ENCODE measurements around the gene PSMD13.

Gene PSMD13

DNA sequence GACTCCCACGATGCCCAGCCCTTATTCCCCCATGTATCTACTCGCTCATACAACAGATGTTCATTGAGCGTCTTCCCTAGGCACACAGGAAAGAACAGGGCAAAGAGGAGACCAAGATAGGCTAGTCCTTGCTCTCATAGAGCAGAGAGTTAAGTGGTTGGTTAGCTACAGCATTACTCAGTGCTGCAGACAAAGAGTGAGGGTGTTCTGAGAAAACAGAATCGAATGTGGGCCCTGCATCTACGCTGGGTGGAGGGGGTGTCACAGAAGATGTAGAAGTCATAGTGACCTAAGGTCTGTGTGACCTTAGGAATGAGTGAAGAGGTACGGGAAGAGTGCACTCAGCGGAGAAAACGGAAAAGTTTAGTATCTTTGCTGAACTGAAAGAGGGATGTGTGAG is 12.3 kb downstream of the PSMD13 start:
- H3K27me3 Mint-ChIP-seq (ENCODE audit: low read depth), result peaks cover 4% of the 10 kb centered on the region
- no peaks in the 10 kb centered on the region for H3K4me1 Mint-ChIP-seq
- no peak for TF ChIP-seq CTCF (IDR thresholded peaks at IDR 0.05; ENCODE audit: unreplicated experiment in 3 of 3)
- H3K9me3 Mint-ChIP-seq, result no peaks in the 10 kb centered on the region
- no peak overlapping the region for H3K27ac Mint-ChIP-seq
- H3K36me3 Mint-ChIP-seq (ENCODE audit: low read depth), result peaks cover 81% of the 10 kb centered on the region
- H3K4me3 Mint-ChIP-seq, result no peak overlapping the region

GRCh38 chr11:250274-250673 is 13.5 kb downstream of the PSMD13 start:
- Mint-ChIP-seq H3K27ac (no peak overlapping the region), H3K27me3 (ENCODE audit: low read depth) (peaks cover 4% of the 10 kb centered on the region), H3K9me3 (no peaks in the 10 kb centered on the region), H3K4me3 (no peak overlapping the region), H3K4me1 (no peaks in the 10 kb centered on the region), H3K36me3 (ENCODE audit: low read depth) (peaks cover 74% of the 10 kb centered on the region)
- TF ChIP-seq CTCF (IDR thresholded peaks at IDR 0.05; ENCODE audit: unreplicated experiment in 3 of 3), result no peak

DNA sequence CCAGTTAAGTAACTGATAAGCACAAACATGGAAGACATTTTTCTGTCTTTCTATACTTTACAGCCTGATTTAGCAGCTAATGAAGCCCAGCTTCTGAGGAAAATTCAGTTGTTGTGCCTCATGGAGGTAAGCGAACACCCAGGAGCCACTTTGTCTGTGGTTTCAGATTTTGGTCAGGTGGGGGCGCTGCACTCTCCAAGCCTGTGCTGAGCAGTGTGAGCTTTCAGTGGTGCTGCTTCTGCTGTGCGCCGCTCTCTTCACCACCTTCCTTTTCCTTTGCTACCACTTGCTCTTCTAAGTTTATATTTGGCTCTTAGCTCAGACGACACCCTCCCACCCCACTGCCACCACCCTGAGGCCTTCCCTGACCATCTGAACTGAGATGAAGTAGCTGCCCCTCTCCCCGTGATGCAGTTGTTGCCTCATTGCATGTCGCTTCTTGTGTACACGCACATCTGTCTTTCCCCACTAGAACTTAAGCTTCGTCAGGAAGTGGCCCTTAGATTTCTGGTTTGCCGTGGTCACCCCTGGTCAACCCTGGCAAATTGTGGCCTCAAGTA is 14.0 kb downstream of the PSMD13 start:
- Mint-ChIP-seq H3K27me3 (ENCODE audit: low read depth) (peaks cover 4% of the 10 kb centered on the region), H3K9me3 (no peaks in the 10 kb centered on the region), H3K36me3 (ENCODE audit: low read depth) (peaks cover 69% of the 10 kb centered on the region), H3K4me3 (no peak overlapping the region), H3K4me1 (no peaks in the 10 kb centered on the region), H3K27ac (no peak overlapping the region)
- peak; percentile 54 to 63 (median 54) for TF ChIP-seq CTCF (IDR thresholded peaks at IDR 0.05; ENCODE audit: unreplicated experiment in 3 of 3)

DNA sequence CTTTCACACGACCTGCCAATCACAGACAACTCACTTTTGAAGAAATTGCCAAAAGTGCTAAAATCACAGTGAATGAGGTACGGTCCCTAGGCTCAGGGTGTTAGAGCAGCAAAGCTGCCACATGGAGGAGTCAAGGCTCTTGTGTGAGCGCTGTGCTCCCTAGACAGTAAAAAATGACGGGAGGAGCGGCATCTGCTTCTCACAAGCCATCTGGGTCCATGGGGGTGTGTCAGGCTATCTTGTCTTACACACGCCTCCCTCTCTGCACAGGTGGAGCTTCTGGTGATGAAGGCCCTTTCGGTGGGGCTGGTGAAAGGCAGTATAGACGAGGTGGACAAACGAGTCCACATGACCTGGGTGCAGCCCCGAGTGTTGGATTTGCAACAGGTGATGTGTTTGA is 14.8 kb downstream of the PSMD13 start:
- H3K4me1 Mint-ChIP-seq, result no peaks in the 10 kb centered on the region
- no peak overlapping the region for H3K27ac Mint-ChIP-seq
- peaks cover 61% of the 10 kb centered on the region for H3K36me3 Mint-ChIP-seq (ENCODE audit: low read depth)
- no peak overlapping the region for H3K4me3 Mint-ChIP-seq
- H3K9me3 Mint-ChIP-seq, result no peaks in the 10 kb centered on the region
- H3K27me3 Mint-ChIP-seq (ENCODE audit: low read depth), result peaks cover 4% of the 10 kb centered on the region
- no peak for TF ChIP-seq CTCF (IDR thresholded peaks at IDR 0.05; ENCODE audit: unreplicated experiment in 3 of 3)

- TF ChIP-seq CTCF (IDR thresholded peaks at IDR 0.05; ENCODE audit: unreplicated experiment in 3 of 3), result no peak
- H3K36me3 Mint-ChIP-seq (ENCODE audit: low read depth), result peaks cover 51% of the 10 kb centered on the region
Observed at GRCh38 chr11:252666-253065, 15.9 kb downstream of the PSMD13 start.

GRCh38 chr11:253160-253885 is 16.5 kb downstream of the PSMD13 start:
- Mint-ChIP-seq H3K9me3 (no peaks in the 10 kb centered on the region), H3K36me3 (ENCODE audit: low read depth) (peaks cover 45% of the 10 kb centered on the region), H3K4me3 (no peak overlapping the region), H3K27me3 (ENCODE audit: low read depth) (peaks cover 6% of the 10 kb centered on the region), H3K4me1 (no peaks in the 10 kb centered on the region), H3K27ac (no peak overlapping the region)
- no peak for TF ChIP-seq CTCF (IDR thresholded peaks at IDR 0.05; ENCODE audit: unreplicated experiment in 3 of 3)

More at GRCh38 chr11:252666-253065, 15.9 kb downstream of the PSMD13 start:
- H3K9me3 Mint-ChIP-seq, result no peaks in the 10 kb centered on the region
- H3K4me3 Mint-ChIP-seq, result no peak overlapping the region
- H3K4me1 Mint-ChIP-seq, result no peaks in the 10 kb centered on the region
- H3K27me3 Mint-ChIP-seq (ENCODE audit: low read depth), result peaks cover 4% of the 10 kb centered on the region
- H3K27ac Mint-ChIP-seq, result no peak overlapping the region

Data from nephron (organoid).